ENCODE data around the gene RMI2.

- TF ChIP-seq CTCF (IDR thresholded peaks at IDR 0.05), result no peak
- TF ChIP-seq POLR2A (IDR thresholded peaks at IDR 0.05), result no peak
Observed at GRCh38 chr16:11319529-11320146, 25.6 kb upstream of the RMI2 start.
